ENCODE data around the gene SLC16A11.

- TF ChIP-seq ZFP30 (CRISPR knock-in tag; IDR thresholded peaks at IDR 0.05), result no peak
- TF ChIP-seq PATZ1 (CRISPR knock-in tag; IDR thresholded peaks at IDR 0.05; ENCODE audit: borderline replicate concordance), result no peak
- TF ChIP-seq ARNTL (CRISPR knock-in tag; IDR thresholded peaks at IDR 0.05; ENCODE audit: borderline replicate concordance, low read depth), result no peak
Measured at GRCh38 chr17:7019367-7019766, 24.5 kb downstream of the SLC16A11 start.
